Liver (tissue), 3 donors: ENCODE data around the gene SIRPA.

Experiments used
- EGR1 ChIP-seq, 2 donors: IDR thresholded peaks; 2 replicates each; pipeline ENCODE4 v1.6.1; 2016 to 2018; ENCODE audit warnings: antibody characterized with exemption in 2 of 2, low read depth in 2 of 2
- GABPA ChIP-seq, 2 donors: IDR thresholded peaks in 1 of 2; conservative IDR thresholded peaks in 1 of 2; 2 replicates each; pipeline ENCODE4 v1.6.1; 2016; ENCODE audit warnings: antibody characterized with exemption in 2 of 2, mild to moderate bottlenecking in 1 of 2, moderate library complexity in 1 of 2
- JUND ChIP-seq, 2 donors: IDR thresholded peaks; 2 replicates each; pipeline ENCODE4 v1.6.1; 2016; ENCODE audit warnings: antibody characterized with exemption in 2 of 2
- NR2F2 ChIP-seq: IDR thresholded peaks from 2 replicates; pipeline ENCODE4 v1.6.1; 2016; ENCODE audit warnings: antibody characterized with exemption
- RAD21 ChIP-seq, 2 donors: IDR thresholded peaks; 2 replicates each; pipeline ENCODE4 v1.6.1; 2016; ENCODE audit warnings: antibody characterized with exemption in 2 of 2, mild to moderate bottlenecking in 2 of 2
- SP1 ChIP-seq: IDR thresholded peaks from 2 replicates; pipeline ENCODE4 v1.6.1; 2018; ENCODE audit warnings: antibody characterized with exemption, mild to moderate bottlenecking
- TAF1 ChIP-seq: conservative IDR thresholded peaks from 2 replicates; pipeline ENCODE4 v1.6.1; 2016; ENCODE audit warnings: antibody characterized with exemption, mild to moderate bottlenecking
- YY1 ChIP-seq: IDR thresholded peaks from 2 replicates; pipeline ENCODE4 v1.6.1; 2016; ENCODE audit warnings: antibody characterized with exemption, mild to moderate bottlenecking
- TF ChIP-seq, protein P1 (sequence below): IDR thresholded peaks from 2 replicates; pipeline ENCODE4 v1.6.1; 2016; ENCODE audit warnings: antibody characterized with exemption
- TF ChIP-seq, protein P2 (sequence below): fragments of 150-350 bp; IDR thresholded peaks from 2 replicates; pipeline ENCODE4 v1.5.1; 2017; ENCODE audit warnings: improper control_type of control experiment, low read depth, low read length; ENCODE audit not compliant: missing input control
- TF ChIP-seq, protein P3 (sequence below): IDR thresholded peaks from 2 replicates; pipeline ENCODE4 v1.6.1; 2016; ENCODE audit warnings: antibody characterized with exemption, mild to moderate bottlenecking
- TF ChIP-seq, protein P4 (sequence below): IDR thresholded peaks from 2 replicates; pipeline ENCODE4 v1.6.1; 2016; ENCODE audit warnings: antibody characterized with exemption
- TF ChIP-seq, protein P5 (sequence below): IDR thresholded peaks from 2 replicates; pipeline ENCODE4 v1.6.1; 2016; ENCODE audit warnings: antibody characterized with exemption
- donor health status: healthy.
- donor health status: healthy.

DNA sequence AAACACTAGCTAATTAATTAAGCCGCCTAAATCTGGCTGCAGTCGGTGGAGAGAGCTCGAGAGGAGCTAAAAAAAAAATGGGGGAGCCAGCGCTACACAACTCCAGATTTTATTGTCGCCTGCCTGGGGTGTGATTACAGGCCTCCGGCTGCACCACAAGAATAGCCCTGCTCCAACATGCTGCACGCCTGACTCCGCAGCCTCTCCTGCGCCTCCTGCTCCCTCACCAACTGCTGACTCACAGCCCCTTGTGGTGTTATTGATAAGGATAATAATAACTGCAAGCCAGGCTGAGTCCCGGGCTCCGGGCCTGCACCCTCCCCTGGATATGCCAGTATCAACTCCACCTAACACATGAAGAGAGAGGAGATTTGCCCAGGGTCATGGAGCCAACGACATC, 16.8 kb downstream of the SIRPA start:
- TF ChIP-seq, protein P1, sequence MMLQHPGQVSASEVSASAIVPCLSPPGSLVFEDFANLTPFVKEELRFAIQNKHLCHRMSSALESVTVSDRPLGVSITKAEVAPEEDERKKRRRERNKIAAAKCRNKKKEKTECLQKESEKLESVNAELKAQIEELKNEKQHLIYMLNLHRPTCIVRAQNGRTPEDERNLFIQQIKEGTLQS: no peak
- TF ChIP-seq, protein P2, sequence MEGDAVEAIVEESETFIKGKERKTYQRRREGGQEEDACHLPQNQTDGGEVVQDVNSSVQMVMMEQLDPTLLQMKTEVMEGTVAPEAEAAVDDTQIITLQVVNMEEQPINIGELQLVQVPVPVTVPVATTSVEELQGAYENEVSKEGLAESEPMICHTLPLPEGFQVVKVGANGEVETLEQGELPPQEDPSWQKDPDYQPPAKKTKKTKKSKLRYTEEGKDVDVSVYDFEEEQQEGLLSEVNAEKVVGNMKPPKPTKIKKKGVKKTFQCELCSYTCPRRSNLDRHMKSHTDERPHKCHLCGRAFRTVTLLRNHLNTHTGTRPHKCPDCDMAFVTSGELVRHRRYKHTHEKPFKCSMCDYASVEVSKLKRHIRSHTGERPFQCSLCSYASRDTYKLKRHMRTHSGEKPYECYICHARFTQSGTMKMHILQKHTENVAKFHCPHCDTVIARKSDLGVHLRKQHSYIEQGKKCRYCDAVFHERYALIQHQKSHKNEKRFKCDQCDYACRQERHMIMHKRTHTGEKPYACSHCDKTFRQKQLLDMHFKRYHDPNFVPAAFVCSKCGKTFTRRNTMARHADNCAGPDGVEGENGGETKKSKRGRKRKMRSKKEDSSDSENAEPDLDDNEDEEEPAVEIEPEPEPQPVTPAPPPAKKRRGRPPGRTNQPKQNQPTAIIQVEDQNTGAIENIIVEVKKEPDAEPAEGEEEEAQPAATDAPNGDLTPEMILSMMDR: no peak
- TF ChIP-seq YY1: no peak
- no peak for TF ChIP-seq EGR1 (IDR thresholded peaks at IDR 0.05; ENCODE audit: low read depth in 2 of 2)
- TF ChIP-seq, protein P3, sequence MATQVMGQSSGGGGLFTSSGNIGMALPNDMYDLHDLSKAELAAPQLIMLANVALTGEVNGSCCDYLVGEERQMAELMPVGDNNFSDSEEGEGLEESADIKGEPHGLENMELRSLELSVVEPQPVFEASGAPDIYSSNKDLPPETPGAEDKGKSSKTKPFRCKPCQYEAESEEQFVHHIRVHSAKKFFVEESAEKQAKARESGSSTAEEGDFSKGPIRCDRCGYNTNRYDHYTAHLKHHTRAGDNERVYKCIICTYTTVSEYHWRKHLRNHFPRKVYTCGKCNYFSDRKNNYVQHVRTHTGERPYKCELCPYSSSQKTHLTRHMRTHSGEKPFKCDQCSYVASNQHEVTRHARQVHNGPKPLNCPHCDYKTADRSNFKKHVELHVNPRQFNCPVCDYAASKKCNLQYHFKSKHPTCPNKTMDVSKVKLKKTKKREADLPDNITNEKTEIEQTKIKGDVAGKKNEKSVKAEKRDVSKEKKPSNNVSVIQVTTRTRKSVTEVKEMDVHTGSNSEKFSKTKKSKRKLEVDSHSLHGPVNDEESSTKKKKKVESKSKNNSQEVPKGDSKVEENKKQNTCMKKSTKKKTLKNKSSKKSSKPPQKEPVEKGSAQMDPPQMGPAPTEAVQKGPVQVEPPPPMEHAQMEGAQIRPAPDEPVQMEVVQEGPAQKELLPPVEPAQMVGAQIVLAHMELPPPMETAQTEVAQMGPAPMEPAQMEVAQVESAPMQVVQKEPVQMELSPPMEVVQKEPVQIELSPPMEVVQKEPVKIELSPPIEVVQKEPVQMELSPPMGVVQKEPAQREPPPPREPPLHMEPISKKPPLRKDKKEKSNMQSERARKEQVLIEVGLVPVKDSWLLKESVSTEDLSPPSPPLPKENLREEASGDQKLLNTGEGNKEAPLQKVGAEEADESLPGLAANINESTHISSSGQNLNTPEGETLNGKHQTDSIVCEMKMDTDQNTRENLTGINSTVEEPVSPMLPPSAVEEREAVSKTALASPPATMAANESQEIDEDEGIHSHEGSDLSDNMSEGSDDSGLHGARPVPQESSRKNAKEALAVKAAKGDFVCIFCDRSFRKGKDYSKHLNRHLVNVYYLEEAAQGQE: no peak
- TF ChIP-seq, protein P4, sequence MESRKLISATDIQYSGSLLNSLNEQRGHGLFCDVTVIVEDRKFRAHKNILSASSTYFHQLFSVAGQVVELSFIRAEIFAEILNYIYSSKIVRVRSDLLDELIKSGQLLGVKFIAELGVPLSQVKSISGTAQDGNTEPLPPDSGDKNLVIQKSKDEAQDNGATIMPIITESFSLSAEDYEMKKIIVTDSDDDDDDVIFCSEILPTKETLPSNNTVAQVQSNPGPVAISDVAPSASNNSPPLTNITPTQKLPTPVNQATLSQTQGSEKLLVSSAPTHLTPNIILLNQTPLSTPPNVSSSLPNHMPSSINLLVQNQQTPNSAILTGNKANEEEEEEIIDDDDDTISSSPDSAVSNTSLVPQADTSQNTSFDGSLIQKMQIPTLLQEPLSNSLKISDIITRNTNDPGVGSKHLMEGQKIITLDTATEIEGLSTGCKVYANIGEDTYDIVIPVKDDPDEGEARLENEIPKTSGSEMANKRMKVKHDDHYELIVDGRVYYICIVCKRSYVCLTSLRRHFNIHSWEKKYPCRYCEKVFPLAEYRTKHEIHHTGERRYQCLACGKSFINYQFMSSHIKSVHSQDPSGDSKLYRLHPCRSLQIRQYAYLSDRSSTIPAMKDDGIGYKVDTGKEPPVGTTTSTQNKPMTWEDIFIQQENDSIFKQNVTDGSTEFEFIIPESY: no peak
- TF ChIP-seq, protein P5, sequence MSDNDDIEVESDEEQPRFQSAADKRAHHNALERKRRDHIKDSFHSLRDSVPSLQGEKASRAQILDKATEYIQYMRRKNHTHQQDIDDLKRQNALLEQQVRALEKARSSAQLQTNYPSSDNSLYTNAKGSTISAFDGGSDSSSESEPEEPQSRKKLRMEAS: no peak
- no peak for TF ChIP-seq SP1
- no peak for TF ChIP-seq NR2F2
- no peak for TF ChIP-seq RAD21 (IDR thresholded peaks at IDR 0.05)
- TF ChIP-seq GABPA (IDR thresholded peaks at IDR 0.05 in 1 of 2, conservative IDR thresholded peaks at IDR 0.05 in 1 of 2): no peak
- no peak for TF ChIP-seq JUND (IDR thresholded peaks at IDR 0.05)
- TF ChIP-seq TAF1: no peak
